K562 (cell line): ENCODE results near the gene NOX5. TPM values are rescaled to one million over a fixed set of nuclear protein-coding genes. Genes with fewer than 3 reads are reported as not detected.

Experiments
- ATF1 ChIP-seq, 2 experiments: fragments of 450-650 bp in 1 of 2; IDR thresholded peaks; 2 replicates each; pipeline ENCODE4 v1.6.1; 2016; ENCODE audit warnings: missing compliant biosample characterization in 1 of 2, missing genetic modification characterization in 1 of 2
- COPS2 ChIP-seq: fragments of 450-650 bp; conservative IDR thresholded peaks from 2 replicates; pipeline ENCODE4 v1.6.1; 2016; ENCODE audit warnings: mild to moderate bottlenecking, moderate library complexity
- CREB1 ChIP-seq, 2 experiments: sonication (generic) in 1 of 2; formaldehyde crosslinking in 1 of 2; IDR thresholded peaks; 2 replicates each; pipeline versions ENCODE4 v1.6.1 to v1.8.0; 2012 to 2022; ENCODE audit warnings: inconsistent platforms in 1 of 2, mild to moderate bottlenecking in 1 of 2, missing genetic modification reagents in 1 of 2, moderate library complexity in 1 of 2
- GATA2 ChIP-seq: sonication (generic); formaldehyde crosslinking; IDR thresholded peaks from 2 replicates; pipeline ENCODE4 v1.4.0; 2020; ENCODE audit warnings: mild to moderate bottlenecking, missing genetic modification reagents
- ZMIZ1 ChIP-seq, 2 experiments: fragments of 150-350 bp in 1 of 2; IDR thresholded peaks; 2 replicates each; pipeline ENCODE4 v1.6.1; 2012 to 2016; ENCODE audit warnings: low read depth in 2 of 2, low read length in 2 of 2, mild to moderate bottlenecking in 1 of 2, moderate library complexity in 1 of 2
- ZNF316 ChIP-seq: fragments of 450-650 bp; IDR thresholded peaks from 2 replicates; pipeline ENCODE4 v1.6.1; 2016
- ZNF507 ChIP-seq: conservative IDR thresholded peaks from 2 replicates; pipeline ENCODE4 v1.6.1; 2017; ENCODE audit warnings: missing genetic modification characterization, missing compliant biosample characterization
- ZNF609 ChIP-seq: sonication (generic); formaldehyde crosslinking; IDR thresholded peaks from 2 replicates; pipeline ENCODE4 v1.8.1; 2023; ENCODE audit warnings: missing genetic modification reagents, mild to moderate bottlenecking, borderline replicate concordance
- polyA plus RNA-seq, 8 experiments: library from polyadenylated mRNA; depleted of rRNA in 4 of 8; stranded (reverse) in 5 of 8; unstranded in 3 of 8; fragments of >200 nt; fragmentation: Nextera tagmentation in 2 of 8; fragmentation: Illumina TruSeq in 1 of 8; extraction: Ambion mirVana in 2 of 8; extraction: Trizol in 1 of 8; gene quantifications; 2 replicates each; pipeline versions ENCODE4 v1.2.1 to v1.2.3, GENCODE V29; 2011 to 2014; ENCODE audit warnings: inconsistent platforms in 1 of 8, missing spikeins in 1 of 8
- total RNA-seq, 7 experiments: library from RNA; depleted of rRNA in 6 of 7; stranded (reverse); fragments of >200 nt in 6 of 7; fragmentation: Illumina TruSeq in 2 of 7; extraction: Trizol in 2 of 7; gene quantifications; 2 replicates each; pipeline versions ENCODE4 v1.2.1 to v1.2.3, GENCODE V29; 2011 to 2021; ENCODE audit warnings: low replicate concordance in 1 of 7
- TF ChIP-seq, protein P1 (sequence below): fragments of 250-450 bp; sonication (Bioruptor Pico); IDR thresholded peaks from 2 replicates; pipeline ENCODE4 v1.8.0; 2021; ENCODE audit warnings: mild to moderate bottlenecking, moderate library complexity
- TF ChIP-seq, protein P2 (sequence below): sonication (generic); formaldehyde crosslinking; IDR thresholded peaks from 2 replicates; pipeline ENCODE4 v1.9.0; 2022; ENCODE audit warnings: mild to moderate bottlenecking, missing genetic modification reagents

NOX5 gene
- total and polyA plus RNA-seq, 9 of the 15 experiments (the other 6 are each of a cell fraction or from before 2014, with no cell fraction given), result 0.01 TPM; not detected in 8

DNA sequence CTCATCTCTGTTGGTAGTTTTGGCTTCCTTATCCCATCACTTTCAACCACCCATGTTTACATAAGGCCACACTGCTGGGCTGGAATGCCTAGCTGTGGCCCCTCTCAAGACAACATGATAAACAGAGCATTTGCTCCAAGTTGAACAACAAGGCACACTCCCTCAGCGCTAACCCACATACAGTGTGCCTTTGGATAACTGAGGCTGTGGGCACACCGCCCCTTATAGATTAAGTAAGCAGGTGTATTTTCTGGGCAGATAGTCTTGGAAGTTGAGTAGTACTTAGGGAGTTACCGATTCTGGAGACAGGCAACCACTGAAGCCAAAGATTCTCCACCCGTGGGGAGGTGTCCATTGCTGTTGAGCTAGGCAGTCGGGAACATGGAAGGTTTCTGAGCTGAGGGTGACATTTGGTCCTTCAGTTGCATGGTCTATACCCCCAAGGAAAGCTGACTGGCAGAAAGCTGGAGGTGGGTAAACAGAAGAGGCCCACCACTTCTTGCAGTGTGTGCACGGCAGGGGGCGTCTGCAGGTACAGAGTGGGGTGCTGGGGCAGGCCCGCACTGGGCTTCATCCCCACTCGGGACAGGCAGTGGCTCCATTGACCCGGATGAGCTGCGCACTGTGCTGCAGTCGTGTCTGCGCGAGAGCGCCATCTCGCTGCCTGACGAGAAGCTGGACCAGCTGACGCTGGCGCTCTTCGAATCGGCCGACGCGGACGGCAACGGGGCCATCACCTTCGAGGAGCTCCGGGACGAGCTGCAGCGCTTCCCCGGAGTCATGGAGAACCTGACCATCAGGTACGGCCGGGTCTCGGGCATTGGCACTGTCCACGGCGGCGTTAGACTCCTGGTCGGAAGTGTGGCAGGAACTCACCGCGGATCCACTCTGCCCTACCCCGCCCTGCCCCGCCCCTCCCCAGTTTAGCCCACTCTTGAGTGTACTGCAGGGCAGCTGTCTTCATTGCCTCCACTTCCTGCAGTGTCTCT is 16.8 kb downstream of the NOX5 start (continued):
- TF ChIP-seq, protein P1, sequence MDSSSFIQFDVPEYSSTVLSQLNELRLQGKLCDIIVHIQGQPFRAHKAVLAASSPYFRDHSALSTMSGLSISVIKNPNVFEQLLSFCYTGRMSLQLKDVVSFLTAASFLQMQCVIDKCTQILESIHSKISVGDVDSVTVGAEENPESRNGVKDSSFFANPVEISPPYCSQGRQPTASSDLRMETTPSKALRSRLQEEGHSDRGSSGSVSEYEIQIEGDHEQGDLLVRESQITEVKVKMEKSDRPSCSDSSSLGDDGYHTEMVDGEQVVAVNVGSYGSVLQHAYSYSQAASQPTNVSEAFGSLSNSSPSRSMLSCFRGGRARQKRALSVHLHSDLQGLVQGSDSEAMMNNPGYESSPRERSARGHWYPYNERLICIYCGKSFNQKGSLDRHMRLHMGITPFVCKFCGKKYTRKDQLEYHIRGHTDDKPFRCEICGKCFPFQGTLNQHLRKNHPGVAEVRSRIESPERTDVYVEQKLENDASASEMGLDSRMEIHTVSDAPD (CRISPR knock-in tag), result no peak
- TF ChIP-seq ZNF609 (no peak), ZMIZ1 (IDR thresholded peaks at IDR 0.05; ENCODE audit: low read depth in 2 of 2, low read length in 2 of 2) (no peak), GATA2 (no peak), ATF1 (CRISPR knock-in tag; IDR thresholded peaks at IDR 0.05) (peak; percentile 19; the same call in 1 of the 2 replicates), ATF1 (tag; IDR thresholded peaks at IDR 0.05) (peak; percentile 59), ZNF507 (tag) (no peak), CREB1 (IDR thresholded peaks at IDR 0.05) (no peak), CREB1 (CRISPR knock-in tag; IDR thresholded peaks at IDR 0.05) (peak; percentile 73), ZNF316 (peak; percentile 76), COPS2 (no peak)
- TF ChIP-seq, protein P2, sequence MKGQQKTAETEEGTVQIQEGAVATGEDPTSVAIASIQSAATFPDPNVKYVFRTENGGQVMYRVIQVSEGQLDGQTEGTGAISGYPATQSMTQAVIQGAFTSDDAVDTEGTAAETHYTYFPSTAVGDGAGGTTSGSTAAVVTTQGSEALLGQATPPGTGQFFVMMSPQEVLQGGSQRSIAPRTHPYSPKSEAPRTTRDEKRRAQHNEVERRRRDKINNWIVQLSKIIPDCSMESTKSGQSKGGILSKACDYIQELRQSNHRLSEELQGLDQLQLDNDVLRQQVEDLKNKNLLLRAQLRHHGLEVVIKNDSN, result peak; percentile 42; the same call in 1 of the 2 replicates
